ENCODE measurements around the gene APOA4. TPM values are rescaled to one million over a fixed set of nuclear protein-coding genes. Genes with fewer than 3 reads are reported as not detected.

The APOA4 gene
- total and polyA plus RNA-seq, 2 donors (not counting 1 experiment from before 2014, with no cell fraction given), result not detected

DNA sequence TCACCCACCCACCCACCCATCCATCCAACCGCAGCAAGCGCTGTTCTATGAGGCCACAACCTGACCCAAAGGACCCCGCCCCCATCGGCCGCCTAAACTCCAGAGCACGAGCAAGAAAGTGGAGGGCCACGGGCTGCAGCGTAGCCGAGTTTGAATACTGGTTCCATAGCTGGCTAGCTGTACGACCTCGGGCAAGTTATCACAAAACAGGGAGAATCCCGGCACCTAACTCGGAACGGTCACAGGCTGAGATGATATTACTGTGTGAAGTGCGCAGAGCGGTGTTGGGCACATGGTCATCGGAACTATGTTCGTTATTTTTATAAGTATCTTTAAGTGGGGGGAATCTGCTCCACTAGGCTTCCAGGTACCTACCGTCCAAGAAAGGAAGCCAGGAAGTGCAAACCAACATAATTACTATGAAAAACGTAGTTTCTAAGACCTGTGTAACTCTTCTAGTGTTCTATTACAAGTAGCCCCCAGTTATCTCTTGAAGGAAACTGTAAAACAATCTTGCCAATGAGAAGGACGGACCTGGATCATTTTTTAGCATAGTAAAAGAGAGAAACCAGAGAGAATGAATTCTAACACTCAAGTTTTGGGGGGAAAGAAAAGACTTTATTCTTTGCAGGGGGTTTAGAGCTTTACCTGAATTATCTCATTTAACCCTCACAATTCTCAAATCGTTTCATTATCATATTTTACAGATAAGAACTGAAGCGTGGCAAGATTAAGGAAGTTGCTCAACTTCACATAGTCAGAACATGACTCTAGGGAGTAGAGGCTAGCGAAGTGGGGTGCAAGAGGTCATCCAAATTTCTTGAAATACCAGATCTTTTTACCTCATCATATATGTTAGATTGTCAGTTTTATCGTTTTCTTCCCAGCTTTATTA lies 49.7 kb downstream of the APOA4 start:
- peak overlapping the region; percentile 99 for H3K9ac ChIP-seq (ENCODE audit: low read length)
- H3K4me2 ChIP-seq (replicated peaks; ENCODE audit: low read depth, low read length, poor library complexity, severe bottlenecking), result peak overlapping the region; percentile 90
- H3K79me2 ChIP-seq (ENCODE audit: control insufficient read depth, insufficient read depth, low read length), result peaks cover 29% of the 10 kb centered on the region
- peak; percentile 51 for DNase-seq
- Mint-ChIP-seq H3K4me3 (peak overlapping the region; percentile 93), H3K9me3 (ENCODE audit: insufficient read depth) (no peaks in the 10 kb centered on the region), H3K27ac (peak overlapping the region; percentile 93), H3K27me3 (no peaks in the 10 kb centered on the region), H3K4me1 (peaks cover 34% of the 10 kb centered on the region)
- peak overlapping the region; percentile 85 to 96 for H3K27ac ChIP-seq (ENCODE audit: low read length in 2 of 2)
- CTCF ChIA-PET, result interaction anchor here (1.0 to 2.6 kb wide), 4 partner anchors 14 to 454 kb away, joined by 4 to 10 read pairs (median 4); partner anchors contain the start of gene APOA5
- H3K27me3 ChIP-seq (replicated peaks in 1 of 4; ENCODE audit: control extremely low read depth in 1 of 4, control insufficient read depth in 3 of 4, insufficient read depth in 4 of 4, low read length in 3 of 4), result no peaks in the 10 kb centered on the region
- peaks cover 23 to 28% of the 10 kb centered on the region in 2 donors for H3K4me1 ChIP-seq (ENCODE audit: control insufficient read depth in 2 of 2, insufficient read depth in 2 of 2, low read length in 2 of 2)
- peak overlapping the region; percentile 100 for H2AFZ ChIP-seq (ENCODE audit: insufficient read depth, low read depth, low read length, poor library complexity, severe bottlenecking)
- H4K20me1 ChIP-seq (ENCODE audit: control insufficient read depth, insufficient read depth, low read length, poor library complexity, severe bottlenecking), result peaks cover 4% of the 10 kb centered on the region
- ATAC-seq (ENCODE audit: low read depth), result peak; percentile 55
- H3K36me3 ChIP-seq (replicated peaks in 1 of 2; ENCODE audit: control extremely low read depth in 1 of 2, control insufficient read depth in 1 of 2, extremely low read depth in 1 of 2, insufficient read depth in 2 of 2, low read length in 1 of 2), result peaks cover 6 to 24% of the 10 kb centered on the region in 2 experiments
- WGBS (ENCODE audit: insufficient coverage), result 0% methylated on average over 10 of the region's 25 CpGs
- intact Hi-C loops (cut with micrococcal nuclease), result loop anchor here (1.0 to 5.0 kb wide), 7 partner anchors 15 to 555 kb away; partner anchors contain the start of genes SIK3 and ZPR1
- peak overlapping the region; percentile 71 to 99 (median 95) for H3K4me3 ChIP-seq (ENCODE audit: control extremely low read depth in 1 of 5, extremely low read depth in 1 of 5, insufficient read depth in 1 of 5, low read depth in 2 of 5, low read length in 4 of 5)
- POLR2A ChIA-PET, result interaction anchor here (1.0 to 3.5 kb wide), 5 partner anchors 14 to 405 kb away, joined by 3 to 11 read pairs (median 3); partner anchors contain the start of genes PAFAH1B2, SIDT2 and ZPR1
- no peaks in the 10 kb centered on the region for H3K9me3 ChIP-seq (ENCODE audit: control extremely low read depth in 1 of 3, control insufficient read depth in 2 of 3, insufficient read depth in 1 of 3, low read length in 2 of 3)
- TF ChIP-seq, protein P1, sequence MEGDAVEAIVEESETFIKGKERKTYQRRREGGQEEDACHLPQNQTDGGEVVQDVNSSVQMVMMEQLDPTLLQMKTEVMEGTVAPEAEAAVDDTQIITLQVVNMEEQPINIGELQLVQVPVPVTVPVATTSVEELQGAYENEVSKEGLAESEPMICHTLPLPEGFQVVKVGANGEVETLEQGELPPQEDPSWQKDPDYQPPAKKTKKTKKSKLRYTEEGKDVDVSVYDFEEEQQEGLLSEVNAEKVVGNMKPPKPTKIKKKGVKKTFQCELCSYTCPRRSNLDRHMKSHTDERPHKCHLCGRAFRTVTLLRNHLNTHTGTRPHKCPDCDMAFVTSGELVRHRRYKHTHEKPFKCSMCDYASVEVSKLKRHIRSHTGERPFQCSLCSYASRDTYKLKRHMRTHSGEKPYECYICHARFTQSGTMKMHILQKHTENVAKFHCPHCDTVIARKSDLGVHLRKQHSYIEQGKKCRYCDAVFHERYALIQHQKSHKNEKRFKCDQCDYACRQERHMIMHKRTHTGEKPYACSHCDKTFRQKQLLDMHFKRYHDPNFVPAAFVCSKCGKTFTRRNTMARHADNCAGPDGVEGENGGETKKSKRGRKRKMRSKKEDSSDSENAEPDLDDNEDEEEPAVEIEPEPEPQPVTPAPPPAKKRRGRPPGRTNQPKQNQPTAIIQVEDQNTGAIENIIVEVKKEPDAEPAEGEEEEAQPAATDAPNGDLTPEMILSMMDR (IDR thresholded peaks at IDR 0.05), result no peak
- TF ChIP-seq EZH2 (IDR thresholded peaks at IDR 0.05; ENCODE audit: borderline replicate concordance, insufficient read depth, low read depth, low read length, poor library complexity, severe bottlenecking), result no peak
